ENCODE data around the gene IFNLR1.

The IFNLR1 gene

GRCh38 chr1:24178407-24178806 lies 8.7 kb downstream of the IFNLR1 start:
- TF ChIP-seq MAX (IDR thresholded peaks at IDR 0.05) = no peak
- TF ChIP-seq NFIC (IDR thresholded peaks at IDR 0.05) = no peak
- TF ChIP-seq CREB1 (IDR thresholded peaks at IDR 0.05; ENCODE audit: low read depth) = no peak
- TF ChIP-seq USF1 (IDR thresholded peaks at IDR 0.05) = no peak
- no peak for TF ChIP-seq EGR1 (IDR thresholded peaks at IDR 0.05)
- no peak for TF ChIP-seq FOXM1 (IDR thresholded peaks at IDR 0.05; ENCODE audit: borderline replicate concordance, low read depth)
- TF ChIP-seq RAD21 (IDR thresholded peaks at IDR 0.05; ENCODE audit: low read depth) = no peak
- TF ChIP-seq REST (IDR thresholded peaks at IDR 0.05; ENCODE audit: low read depth) = no peak
- TF ChIP-seq YY1 (IDR thresholded peaks at IDR 0.05; ENCODE audit: low read depth) = no peak
- TF ChIP-seq TAF1 (IDR thresholded peaks at IDR 0.05; ENCODE audit: low read depth) = no peak
- TF ChIP-seq EP300 (IDR thresholded peaks at IDR 0.05; ENCODE audit: borderline replicate concordance) = no peak
- TF ChIP-seq TCF12 (IDR thresholded peaks at IDR 0.05; ENCODE audit: low read depth) = no peak
- TF ChIP-seq ZBTB7A (IDR thresholded peaks at IDR 0.05; ENCODE audit: low read depth) = no peak
- no peak for TF ChIP-seq CEBPB (IDR thresholded peaks at IDR 0.05)
- no peak for TF ChIP-seq TEAD4 (IDR thresholded peaks at IDR 0.05)

GRCh38 chr1:24177161-24177560 lies 9.9 kb downstream of the IFNLR1 start:
- TF ChIP-seq YY1 (IDR thresholded peaks at IDR 0.05; ENCODE audit: low read depth) (no peak), FOXM1 (IDR thresholded peaks at IDR 0.05; ENCODE audit: borderline replicate concordance, low read depth) (no peak), CREB1 (IDR thresholded peaks at IDR 0.05; ENCODE audit: low read depth) (no peak), CEBPB (IDR thresholded peaks at IDR 0.05) (no peak), NFIC (IDR thresholded peaks at IDR 0.05) (no peak), TEAD4 (IDR thresholded peaks at IDR 0.05) (no peak), EP300 (IDR thresholded peaks at IDR 0.05; ENCODE audit: borderline replicate concordance) (no peak), REST (IDR thresholded peaks at IDR 0.05; ENCODE audit: low read depth) (no peak), USF1 (IDR thresholded peaks at IDR 0.05) (no peak), TAF1 (IDR thresholded peaks at IDR 0.05; ENCODE audit: low read depth) (no peak), ZBTB7A (IDR thresholded peaks at IDR 0.05; ENCODE audit: low read depth) (no peak), EGR1 (IDR thresholded peaks at IDR 0.05) (no peak), MAX (IDR thresholded peaks at IDR 0.05) (no peak), RAD21 (IDR thresholded peaks at IDR 0.05; ENCODE audit: low read depth) (no peak), TCF12 (IDR thresholded peaks at IDR 0.05; ENCODE audit: low read depth) (no peak)

GRCh38 chr1:24175033-24175755 lies 11.9 kb downstream of the IFNLR1 start:
- TF ChIP-seq TEAD4 (IDR thresholded peaks at IDR 0.05) = no peak
- TF ChIP-seq USF1 (IDR thresholded peaks at IDR 0.05) = no peak
- no peak for TF ChIP-seq NFIC (IDR thresholded peaks at IDR 0.05)
- no peak for TF ChIP-seq REST (IDR thresholded peaks at IDR 0.05; ENCODE audit: low read depth)
- TF ChIP-seq RAD21 (IDR thresholded peaks at IDR 0.05; ENCODE audit: low read depth) = no peak
